Epithelial cell of proximal tubule (primary cell): Measurements from ENCODE around the gene DPP10. TPM values are rescaled to one million over a fixed set of nuclear protein-coding genes. Genes with fewer than 3 reads are reported as not detected.

Source experiments
- DNase-seq: peaks from one replicate; pipeline ENCODE4 v3.0.0-alpha.2; 2011; ENCODE audit warnings: low read depth
- H3K4me3 ChIP-seq: 2 replicates; pipeline ENCODE4 v1.5.1; 2011; ENCODE audit warnings: low read depth, mild to moderate bottlenecking, low read length
- CTCF ChIP-seq: conservative IDR thresholded peaks from 2 replicates; pipeline ENCODE4 v1.5.1; 2012; ENCODE audit warnings: low read depth, mild to moderate bottlenecking, low read length
- total RNA-seq: library from RNA; depleted of rRNA; stranded (reverse); fragments of >200 nt; gene quantifications from 2 replicates; pipeline ENCODE4 v1.2.3, GENCODE V29; 2015

DPP10 gene
- total RNA-seq, 1 donor from 2014 or later, result 0.06 TPM

GRCh38 chr2:114805195-114805594, 362.8 kb downstream of the DPP10 start:
- DNase-seq, result no peak
- H3K4me3 ChIP-seq, result no peak overlapping the region
- TF ChIP-seq CTCF, result no peak

- no peak for DNase-seq
- no peak for TF ChIP-seq CTCF
- H3K4me3 ChIP-seq, result no peak overlapping the region
Measured at GRCh38 chr2:114810092-114810491, 367.7 kb downstream of the DPP10 start.

GRCh38 chr2:114812261-114812660, 369.8 kb downstream of the DPP10 start:
- no peak overlapping the region for H3K4me3 ChIP-seq
- no peak for DNase-seq
- TF ChIP-seq CTCF, result no peak

- DNase-seq, result no peak
- no peak for TF ChIP-seq CTCF
- H3K4me3 ChIP-seq, result no peak overlapping the region
Measured at GRCh38 chr2:114814355-114814754, 371.9 kb downstream of the DPP10 start.

GRCh38 chr2:114821055-114821454, 378.6 kb downstream of the DPP10 start:
- H3K4me3 ChIP-seq, result no peak overlapping the region
- DNase-seq, result no peak
- TF ChIP-seq CTCF, result no peak

- DNase-seq, result no peak
- no peak overlapping the region for H3K4me3 ChIP-seq
- TF ChIP-seq CTCF, result no peak
Measured at GRCh38 chr2:114843963-114844362, 401.5 kb downstream of the DPP10 start.

GRCh38 chr2:114857196-114857595, 414.8 kb downstream of the DPP10 start:
- no peak for TF ChIP-seq CTCF
- no peak for DNase-seq
- H3K4me3 ChIP-seq, result no peak overlapping the region
